Measurements from ENCODE around the gene ADCY2.

- TF ChIP-seq POLR2A (IDR thresholded peaks at IDR 0.05; ENCODE audit: low read length) (no peak), GATA1 (IDR thresholded peaks at IDR 0.05; ENCODE audit: low read depth, low read length) (no peak)
Observed at GRCh38 chr5:7503564-7503963, 107.6 kb downstream of the ADCY2 start.
